Right hindlimb (tissue), 1 donor: ENCODE measurements around the gene SETD1B.
"Not testable (repeated sequence)": the region's sequence is repeated elsewhere in the genome, so short reads cannot be mapped to it uniquely, and the experiment has no call there.

Experiments
- DNase-seq: peaks from one replicate; pipeline ENCODE4 v3.0.0-alpha.2; 2018

Gene SETD1B

GRCh38 chr12:121781484-121781997, 22.3 kb upstream of the SETD1B start:
- DNase-seq = peak; percentile 46

GRCh38 chr12:121781998-121782979, 21.5 kb upstream of the SETD1B start:
- no peak for DNase-seq

- no peak for DNase-seq
These were observed 20.0 kb upstream of the SETD1B start for GRCh38 chr12:121783766-121784165.

GRCh38 chr12:121784460-121784859, 19.3 kb upstream of the SETD1B start:
- DNase-seq = no peak

GRCh38 chr12:121786440-121786825, 17.4 kb upstream of the SETD1B start:
- no peak for DNase-seq

GRCh38 chr12:121787063-121788025, 16.5 kb upstream of the SETD1B start:
- no peak for DNase-seq

- no peak for DNase-seq
These were observed 15.5 kb upstream of the SETD1B start for GRCh38 chr12:121788176-121788818.

- no peak for DNase-seq
These were observed 14.5 kb upstream of the SETD1B start for GRCh38 chr12:121789233-121789781.

GRCh38 chr12:121789800-121790728, 13.7 kb upstream of the SETD1B start:
- DNase-seq = no peak

- not testable (repeated sequence) for DNase-seq
These were observed 13.0 kb upstream of the SETD1B start for GRCh38 chr12:121790785-121791184.

- DNase-seq = no peak
These were observed 11.9 kb upstream of the SETD1B start for GRCh38 chr12:121791671-121792551.

- no peak for DNase-seq
These were observed 11.0 kb upstream of the SETD1B start for GRCh38 chr12:121792607-121793439.

- no peak for DNase-seq
These were observed 10.4 kb upstream of the SETD1B start, which contains the start of gene RHOF for GRCh38 chr12:121793440-121793837. Gene RHOF (minus strand): TSS chr12:121793688. CDS start chr12:121793633, 55 bp downstream.

- peak; percentile 93 for DNase-seq
These were observed 9.8 kb upstream of the SETD1B start for GRCh38 chr12:121793838-121794533.

GRCh38 chr12:121794534-121795033, 9.2 kb upstream of the SETD1B start:
- DNase-seq = peak; percentile 70

GRCh38 chr12:121795034-121795968, 8.5 kb upstream of the SETD1B start:
- peak; percentile 92 for DNase-seq
